ENCODE data around the gene URB1. TPM values are rescaled to one million over a fixed set of nuclear protein-coding genes. Genes with fewer than 3 reads are reported as not detected.

The URB1 gene
- total RNA-seq, 1 donor from 2014 or later = 15.5 TPM

DNA sequence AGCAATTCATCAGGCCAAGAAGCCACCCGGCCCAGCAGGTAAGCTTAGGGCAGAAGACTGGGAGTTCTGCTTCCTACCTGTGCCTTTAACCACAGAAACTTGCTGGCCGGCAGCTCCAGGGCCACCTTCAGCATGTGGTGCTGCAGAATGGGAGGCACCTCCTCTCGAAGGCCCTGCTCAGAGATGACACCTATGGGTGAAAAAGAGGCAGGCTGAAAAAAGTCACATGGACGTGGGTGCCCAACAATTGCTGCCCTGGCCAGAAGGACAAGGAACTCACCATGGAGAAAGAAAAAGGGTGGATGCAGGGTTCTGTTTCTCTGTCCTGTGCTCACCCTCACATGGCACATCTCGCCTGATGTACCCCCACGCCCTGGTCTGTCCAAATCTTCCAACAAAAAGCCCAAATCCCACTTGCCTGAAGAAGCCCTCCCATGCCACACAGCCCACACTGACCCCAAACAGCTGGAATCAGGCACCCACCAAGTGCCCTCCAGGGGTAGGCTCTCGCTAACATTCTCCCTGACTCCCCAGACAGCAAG, 33.0 kb downstream of the URB1 start:
- Mint-ChIP-seq H3K36me3 (ENCODE audit: unreplicated experiment) (peaks cover 8% of the 10 kb centered on the region), H3K4me3 (ENCODE audit: unreplicated experiment) (no peak overlapping the region), H3K9me3 (ENCODE audit: unreplicated experiment) (no peaks in the 10 kb centered on the region), H3K4me1 (ENCODE audit: low read depth, unreplicated experiment) (peaks cover 5% of the 10 kb centered on the region), H3K27me3 (ENCODE audit: unreplicated experiment) (no peaks in the 10 kb centered on the region), H3K27ac (ENCODE audit: unreplicated experiment) (no peak overlapping the region)
- no peak for DNase-seq
- TF ChIP-seq, protein P1, sequence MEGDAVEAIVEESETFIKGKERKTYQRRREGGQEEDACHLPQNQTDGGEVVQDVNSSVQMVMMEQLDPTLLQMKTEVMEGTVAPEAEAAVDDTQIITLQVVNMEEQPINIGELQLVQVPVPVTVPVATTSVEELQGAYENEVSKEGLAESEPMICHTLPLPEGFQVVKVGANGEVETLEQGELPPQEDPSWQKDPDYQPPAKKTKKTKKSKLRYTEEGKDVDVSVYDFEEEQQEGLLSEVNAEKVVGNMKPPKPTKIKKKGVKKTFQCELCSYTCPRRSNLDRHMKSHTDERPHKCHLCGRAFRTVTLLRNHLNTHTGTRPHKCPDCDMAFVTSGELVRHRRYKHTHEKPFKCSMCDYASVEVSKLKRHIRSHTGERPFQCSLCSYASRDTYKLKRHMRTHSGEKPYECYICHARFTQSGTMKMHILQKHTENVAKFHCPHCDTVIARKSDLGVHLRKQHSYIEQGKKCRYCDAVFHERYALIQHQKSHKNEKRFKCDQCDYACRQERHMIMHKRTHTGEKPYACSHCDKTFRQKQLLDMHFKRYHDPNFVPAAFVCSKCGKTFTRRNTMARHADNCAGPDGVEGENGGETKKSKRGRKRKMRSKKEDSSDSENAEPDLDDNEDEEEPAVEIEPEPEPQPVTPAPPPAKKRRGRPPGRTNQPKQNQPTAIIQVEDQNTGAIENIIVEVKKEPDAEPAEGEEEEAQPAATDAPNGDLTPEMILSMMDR (IDR thresholded peaks at IDR 0.05; ENCODE audit: partially characterized antibody, unreplicated experiment) = no peak

DNA sequence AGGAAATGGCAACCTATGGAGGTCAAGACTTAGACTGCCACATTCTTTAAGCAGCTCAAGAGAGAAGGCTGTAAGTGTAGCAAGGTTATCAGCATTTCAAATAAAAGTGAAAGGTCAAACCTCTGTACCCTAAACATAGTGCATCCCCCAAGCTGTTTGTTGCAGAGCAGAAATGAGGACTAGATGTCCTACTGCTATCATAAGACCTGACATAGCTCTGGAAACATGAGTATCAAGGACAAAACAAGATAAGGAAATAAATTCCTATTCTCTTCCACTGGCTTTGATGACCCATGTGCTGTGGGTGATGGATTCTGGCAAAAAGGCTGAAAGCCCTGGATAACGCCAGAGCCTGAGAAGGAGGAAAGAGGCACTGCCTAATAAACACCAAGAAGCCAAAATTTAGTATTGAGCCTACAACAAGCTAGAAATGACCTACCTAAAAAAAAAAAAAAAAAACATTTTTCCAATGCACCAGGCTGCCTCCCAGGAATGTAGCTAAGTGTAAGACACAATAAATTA, 35.9 kb downstream of the URB1 start:
- Mint-ChIP-seq H3K27ac (ENCODE audit: unreplicated experiment) (no peak overlapping the region), H3K4me1 (ENCODE audit: low read depth, unreplicated experiment) (peaks cover 6% of the 10 kb centered on the region), H3K36me3 (ENCODE audit: unreplicated experiment) (peaks cover 12% of the 10 kb centered on the region), H3K4me3 (ENCODE audit: unreplicated experiment) (no peak overlapping the region), H3K9me3 (ENCODE audit: unreplicated experiment) (peaks cover 2% of the 10 kb centered on the region), H3K27me3 (ENCODE audit: unreplicated experiment) (no peaks in the 10 kb centered on the region)
- no peak for DNase-seq
- TF ChIP-seq, protein P1 (IDR thresholded peaks at IDR 0.05; ENCODE audit: partially characterized antibody, unreplicated experiment) = no peak

DNA sequence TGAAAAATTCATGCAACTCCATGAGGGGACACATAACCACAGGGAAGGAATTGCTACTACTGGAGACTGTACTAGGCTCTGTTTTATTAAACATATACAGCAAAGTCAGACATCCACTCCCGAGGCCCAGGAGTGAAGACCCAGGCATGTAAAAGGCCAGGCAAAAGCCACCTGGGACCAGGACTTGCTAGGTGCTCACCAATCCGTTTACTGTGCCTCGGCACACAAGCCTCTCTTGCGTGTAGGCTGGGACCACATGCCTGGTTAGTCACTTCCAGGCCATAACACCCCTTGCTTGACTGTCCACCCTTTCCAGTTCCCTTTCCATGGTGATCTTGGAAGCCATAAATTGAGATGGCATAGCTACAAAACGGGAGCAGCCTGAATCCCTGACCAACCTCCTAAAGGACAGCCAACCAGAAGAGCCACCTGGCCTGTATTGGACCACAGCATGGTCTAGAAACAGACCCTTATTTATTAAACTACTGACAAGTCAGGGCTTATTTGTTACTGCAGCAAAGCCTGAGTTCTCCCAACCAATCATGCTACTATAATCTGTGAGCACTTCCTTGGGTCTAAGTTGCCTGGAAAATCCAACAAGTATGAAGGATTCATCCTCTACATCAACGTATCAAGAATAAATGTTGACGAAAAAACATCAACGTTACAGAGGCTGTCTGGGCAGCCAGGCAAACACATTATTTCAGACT, 39.7 kb downstream of the URB1 start:
- DNase-seq = no peak
- Mint-ChIP-seq H3K27ac (ENCODE audit: unreplicated experiment) (peak overlapping the region; percentile 82), H3K9me3 (ENCODE audit: unreplicated experiment) (peaks cover 3% of the 10 kb centered on the region), H3K4me3 (ENCODE audit: unreplicated experiment) (no peak overlapping the region), H3K36me3 (ENCODE audit: unreplicated experiment) (peaks cover 8% of the 10 kb centered on the region), H3K27me3 (ENCODE audit: unreplicated experiment) (no peaks in the 10 kb centered on the region), H3K4me1 (ENCODE audit: low read depth, unreplicated experiment) (peaks cover 11% of the 10 kb centered on the region)
- TF ChIP-seq, protein P1 (IDR thresholded peaks at IDR 0.05; ENCODE audit: partially characterized antibody, unreplicated experiment) = no peak

DNA sequence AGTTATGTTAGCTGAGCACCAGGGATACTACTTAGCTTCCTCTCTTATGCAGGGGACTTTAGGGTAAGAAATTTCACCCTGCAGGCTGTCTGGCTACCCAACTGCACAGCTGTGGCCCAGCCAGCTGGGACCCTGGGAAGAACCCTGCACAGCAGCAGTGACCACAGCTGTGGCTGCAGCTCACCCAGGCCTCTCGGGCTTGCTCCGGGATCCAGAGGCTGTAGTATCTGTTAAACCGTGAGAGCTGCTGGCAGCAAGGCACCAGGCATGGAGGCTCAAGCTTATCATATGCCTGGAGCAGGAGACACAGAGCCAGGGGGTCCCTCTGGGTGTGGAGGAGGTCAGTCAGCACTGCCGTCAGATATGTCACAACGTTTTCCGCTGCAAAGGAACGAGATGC, 40.3 kb downstream of the URB1 start:
- Mint-ChIP-seq H3K9me3 (ENCODE audit: unreplicated experiment) (peaks cover 3% of the 10 kb centered on the region), H3K36me3 (ENCODE audit: unreplicated experiment) (peaks cover 8% of the 10 kb centered on the region), H3K4me3 (ENCODE audit: unreplicated experiment) (no peak overlapping the region), H3K27ac (ENCODE audit: unreplicated experiment) (peak overlapping the region; percentile 82), H3K27me3 (ENCODE audit: unreplicated experiment) (no peaks in the 10 kb centered on the region), H3K4me1 (ENCODE audit: low read depth, unreplicated experiment) (peaks cover 13% of the 10 kb centered on the region)
- peak; percentile 65 for DNase-seq
- TF ChIP-seq, protein P1 (IDR thresholded peaks at IDR 0.05; ENCODE audit: partially characterized antibody, unreplicated experiment) = no peak

DNA sequence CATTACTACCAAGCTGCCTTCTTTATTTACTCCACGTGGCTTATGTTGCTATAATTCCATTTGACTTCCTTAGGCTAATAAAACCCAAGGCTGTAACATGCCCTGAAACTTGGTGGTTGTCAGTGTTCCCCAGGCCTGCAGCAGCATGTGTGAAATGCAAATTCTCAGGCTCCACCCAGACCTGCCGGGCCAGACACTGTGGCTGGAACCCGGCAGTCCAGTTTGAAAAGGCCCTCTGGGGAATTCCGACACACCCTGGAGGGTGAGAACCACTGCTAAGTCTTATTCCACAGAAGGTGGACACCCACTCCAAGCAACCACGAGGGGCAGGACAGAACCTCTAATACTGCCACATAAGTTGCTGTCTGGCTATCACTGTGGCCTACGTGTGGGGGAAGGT, 41.4 kb downstream of the URB1 start:
- TF ChIP-seq, protein P1 (IDR thresholded peaks at IDR 0.05; ENCODE audit: partially characterized antibody, unreplicated experiment) = no peak
- H3K9me3 Mint-ChIP-seq (ENCODE audit: unreplicated experiment) = peaks cover 5% of the 10 kb centered on the region
- H3K4me3 Mint-ChIP-seq (ENCODE audit: unreplicated experiment) = no peak overlapping the region
- H3K36me3 Mint-ChIP-seq (ENCODE audit: unreplicated experiment) = peaks cover 8% of the 10 kb centered on the region
- H3K27me3 Mint-ChIP-seq (ENCODE audit: unreplicated experiment) = no peaks in the 10 kb centered on the region
- H3K4me1 Mint-ChIP-seq (ENCODE audit: low read depth, unreplicated experiment) = peaks cover 13% of the 10 kb centered on the region
- peak overlapping the region; percentile 36 for H3K27ac Mint-ChIP-seq (ENCODE audit: unreplicated experiment)
- DNase-seq = no peak

All from glutamatergic neuron (in vitro differentiated cells).